ENCODE measurements around the gene MAML3. TPM values are rescaled to one million over a fixed set of nuclear protein-coding genes. Genes with fewer than 3 reads are reported as not detected.
A peak's percentile ranks its signal among the peaks of the same experiment; 100 is the strongest.

MAML3 gene
- total and polyA plus RNA-seq, 2 of the 13 experiments (the other 11 are each of a cell fraction or from before 2014, with no cell fraction given), result 0.05 to 0.13 TPM

DNA sequence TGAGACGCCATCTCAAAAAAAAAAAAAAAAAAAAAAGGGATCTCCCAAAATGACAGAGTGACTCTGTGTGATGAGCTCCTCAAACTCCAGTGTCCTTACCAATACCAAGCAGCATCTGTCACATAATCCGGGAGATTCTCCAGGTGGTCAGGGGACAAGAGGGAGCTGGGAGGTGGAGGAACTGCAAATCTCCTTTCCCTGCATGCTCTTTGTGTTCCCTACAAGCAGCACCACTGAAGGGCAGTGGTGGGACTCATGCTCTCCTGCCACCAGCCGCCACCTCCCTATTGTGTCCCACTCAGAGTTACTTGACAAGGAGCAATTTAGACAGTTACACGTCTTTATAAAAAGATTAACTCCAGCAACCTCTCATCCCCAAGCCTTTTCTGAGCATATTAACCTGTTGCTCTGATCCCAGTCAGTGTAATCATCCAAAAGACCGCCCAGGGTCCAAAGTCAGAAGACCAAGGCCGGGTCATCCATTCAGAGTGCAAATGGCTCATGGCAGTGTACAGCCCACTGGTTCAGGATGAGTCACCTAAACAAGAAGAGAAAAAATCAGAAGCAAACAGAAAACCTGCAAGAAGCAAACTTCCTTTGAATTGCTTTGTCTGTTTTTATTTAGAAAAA is 464.8 kb downstream of the MAML3 start (continued):
- TF ChIP-seq, protein P1, sequence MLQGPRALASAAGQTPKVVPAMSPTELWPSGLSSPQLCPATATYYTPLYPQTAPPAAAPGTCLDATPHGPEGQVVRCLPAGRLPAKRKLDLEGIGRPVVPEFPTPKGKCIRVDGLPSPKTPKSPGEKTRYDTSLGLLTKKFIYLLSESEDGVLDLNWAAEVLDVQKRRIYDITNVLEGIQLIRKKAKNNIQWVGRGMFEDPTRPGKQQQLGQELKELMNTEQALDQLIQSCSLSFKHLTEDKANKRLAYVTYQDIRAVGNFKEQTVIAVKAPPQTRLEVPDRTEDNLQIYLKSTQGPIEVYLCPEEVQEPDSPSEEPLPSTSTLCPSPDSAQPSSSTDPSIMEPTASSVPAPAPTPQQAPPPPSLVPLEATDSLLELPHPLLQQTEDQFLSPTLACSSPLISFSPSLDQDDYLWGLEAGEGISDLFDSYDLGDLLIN (CRISPR knock-in tag; IDR thresholded peaks at IDR 0.05; ENCODE audit: borderline replicate concordance), result no peak
- TF ChIP-seq SALL2 (CRISPR knock-in tag; IDR thresholded peaks at IDR 0.05) (peak; percentile 49; the same call in 1 of the 2 replicates), ZNF670 (CRISPR knock-in tag; IDR thresholded peaks at IDR 0.05; ENCODE audit: borderline replicate concordance) (no peak), ZNF557 (CRISPR knock-in tag; IDR thresholded peaks at IDR 0.05) (0 out of 2 replicates have a peak, but pooled peaks have one; percentile 42), ZNF296 (CRISPR knock-in tag; conservative IDR thresholded peaks at IDR 0.05) (no peak), KDM5B (CRISPR knock-in tag; IDR thresholded peaks at IDR 0.05; ENCODE audit: borderline replicate concordance) (no peak; the same call in 1 of the 2 replicates), LCORL (IDR thresholded peaks at IDR 0.05) (no peak), LCORL (CRISPR knock-in tag; IDR thresholded peaks at IDR 0.05) (peak; percentile 83), EEA1 (CRISPR knock-in tag; IDR thresholded peaks at IDR 0.05; ENCODE audit: borderline replicate concordance) (no peak), CBX1 (IDR thresholded peaks at IDR 0.05; ENCODE audit: low read depth) (no peak), GFI1 (CRISPR knock-in tag; IDR thresholded peaks at IDR 0.05; ENCODE audit: borderline replicate concordance) (peak; percentile 90), ESRRA (CRISPR knock-in tag; IDR thresholded peaks at IDR 0.05; ENCODE audit: low read depth) (peak; percentile 93)
- TF ChIP-seq, protein P2, sequence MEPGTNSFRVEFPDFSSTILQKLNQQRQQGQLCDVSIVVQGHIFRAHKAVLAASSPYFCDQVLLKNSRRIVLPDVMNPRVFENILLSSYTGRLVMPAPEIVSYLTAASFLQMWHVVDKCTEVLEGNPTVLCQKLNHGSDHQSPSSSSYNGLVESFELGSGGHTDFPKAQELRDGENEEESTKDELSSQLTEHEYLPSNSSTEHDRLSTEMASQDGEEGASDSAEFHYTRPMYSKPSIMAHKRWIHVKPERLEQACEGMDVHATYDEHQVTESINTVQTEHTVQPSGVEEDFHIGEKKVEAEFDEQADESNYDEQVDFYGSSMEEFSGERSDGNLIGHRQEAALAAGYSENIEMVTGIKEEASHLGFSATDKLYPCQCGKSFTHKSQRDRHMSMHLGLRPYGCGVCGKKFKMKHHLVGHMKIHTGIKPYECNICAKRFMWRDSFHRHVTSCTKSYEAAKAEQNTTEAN (CRISPR knock-in tag; conservative IDR thresholded peaks at IDR 0.05), result peak; percentile 84
- TF ChIP-seq, protein P3, sequence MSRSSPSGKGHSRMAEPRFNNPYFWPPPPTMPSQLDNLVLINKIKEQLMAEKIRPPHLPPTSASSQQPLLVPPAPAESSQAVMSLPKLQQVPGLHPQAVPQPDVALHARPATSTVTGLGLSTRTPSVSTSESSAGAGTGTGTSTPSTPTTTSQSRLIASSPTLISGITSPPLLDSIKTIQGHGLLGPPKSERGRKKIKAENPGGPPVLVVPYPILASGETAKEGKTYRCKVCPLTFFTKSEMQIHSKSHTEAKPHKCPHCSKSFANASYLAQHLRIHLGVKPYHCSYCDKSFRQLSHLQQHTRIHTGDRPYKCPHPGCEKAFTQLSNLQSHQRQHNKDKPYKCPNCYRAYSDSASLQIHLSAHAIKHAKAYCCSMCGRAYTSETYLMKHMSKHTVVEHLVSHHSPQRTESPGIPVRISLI (CRISPR knock-in tag; IDR thresholded peaks at IDR 0.05; ENCODE audit: borderline replicate concordance), result peak; percentile 70; the same call in 1 of the 2 replicates
- TF ChIP-seq, protein P4, sequence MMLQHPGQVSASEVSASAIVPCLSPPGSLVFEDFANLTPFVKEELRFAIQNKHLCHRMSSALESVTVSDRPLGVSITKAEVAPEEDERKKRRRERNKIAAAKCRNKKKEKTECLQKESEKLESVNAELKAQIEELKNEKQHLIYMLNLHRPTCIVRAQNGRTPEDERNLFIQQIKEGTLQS (CRISPR knock-in tag; IDR thresholded peaks at IDR 0.05), result peak; percentile 95
- TF ChIP-seq, protein P5, sequence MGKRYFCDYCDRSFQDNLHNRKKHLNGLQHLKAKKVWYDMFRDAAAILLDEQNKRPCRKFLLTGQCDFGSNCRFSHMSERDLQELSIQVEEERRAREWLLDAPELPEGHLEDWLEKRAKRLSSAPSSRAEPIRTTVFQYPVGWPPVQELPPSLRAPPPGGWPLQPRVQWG (CRISPR knock-in tag; IDR thresholded peaks at IDR 0.05; ENCODE audit: borderline replicate concordance, low read depth), result no peak
- TF ChIP-seq, protein P6, sequence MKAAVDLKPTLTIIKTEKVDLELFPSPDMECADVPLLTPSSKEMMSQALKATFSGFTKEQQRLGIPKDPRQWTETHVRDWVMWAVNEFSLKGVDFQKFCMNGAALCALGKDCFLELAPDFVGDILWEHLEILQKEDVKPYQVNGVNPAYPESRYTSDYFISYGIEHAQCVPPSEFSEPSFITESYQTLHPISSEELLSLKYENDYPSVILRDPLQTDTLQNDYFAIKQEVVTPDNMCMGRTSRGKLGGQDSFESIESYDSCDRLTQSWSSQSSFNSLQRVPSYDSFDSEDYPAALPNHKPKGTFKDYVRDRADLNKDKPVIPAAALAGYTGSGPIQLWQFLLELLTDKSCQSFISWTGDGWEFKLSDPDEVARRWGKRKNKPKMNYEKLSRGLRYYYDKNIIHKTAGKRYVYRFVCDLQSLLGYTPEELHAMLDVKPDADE (CRISPR knock-in tag; IDR thresholded peaks at IDR 0.05), result no peak
- TF ChIP-seq, protein P7, sequence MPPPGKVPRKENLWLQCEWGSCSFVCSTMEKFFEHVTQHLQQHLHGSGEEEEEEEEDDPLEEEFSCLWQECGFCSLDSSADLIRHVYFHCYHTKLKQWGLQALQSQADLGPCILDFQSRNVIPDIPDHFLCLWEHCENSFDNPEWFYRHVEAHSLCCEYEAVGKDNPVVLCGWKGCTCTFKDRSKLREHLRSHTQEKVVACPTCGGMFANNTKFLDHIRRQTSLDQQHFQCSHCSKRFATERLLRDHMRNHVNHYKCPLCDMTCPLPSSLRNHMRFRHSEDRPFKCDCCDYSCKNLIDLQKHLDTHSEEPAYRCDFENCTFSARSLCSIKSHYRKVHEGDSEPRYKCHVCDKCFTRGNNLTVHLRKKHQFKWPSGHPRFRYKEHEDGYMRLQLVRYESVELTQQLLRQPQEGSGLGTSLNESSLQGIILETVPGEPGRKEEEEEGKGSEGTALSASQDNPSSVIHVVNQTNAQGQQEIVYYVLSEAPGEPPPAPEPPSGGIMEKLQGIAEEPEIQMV (CRISPR knock-in tag; IDR thresholded peaks at IDR 0.05; ENCODE audit: low read depth), result no peak

Data from HepG2 (cell line).